ENCODE data around the gene ZFR2. TPM values are rescaled to one million over a fixed set of nuclear protein-coding genes. Genes with fewer than 3 reads are reported as not detected.
A peak's percentile ranks its signal among the peaks of the same experiment; 100 is the strongest.

ZFR2 gene
- total RNA-seq, 2 experiments from 2014 or later = 0.73 to 0.82 TPM

DNA sequence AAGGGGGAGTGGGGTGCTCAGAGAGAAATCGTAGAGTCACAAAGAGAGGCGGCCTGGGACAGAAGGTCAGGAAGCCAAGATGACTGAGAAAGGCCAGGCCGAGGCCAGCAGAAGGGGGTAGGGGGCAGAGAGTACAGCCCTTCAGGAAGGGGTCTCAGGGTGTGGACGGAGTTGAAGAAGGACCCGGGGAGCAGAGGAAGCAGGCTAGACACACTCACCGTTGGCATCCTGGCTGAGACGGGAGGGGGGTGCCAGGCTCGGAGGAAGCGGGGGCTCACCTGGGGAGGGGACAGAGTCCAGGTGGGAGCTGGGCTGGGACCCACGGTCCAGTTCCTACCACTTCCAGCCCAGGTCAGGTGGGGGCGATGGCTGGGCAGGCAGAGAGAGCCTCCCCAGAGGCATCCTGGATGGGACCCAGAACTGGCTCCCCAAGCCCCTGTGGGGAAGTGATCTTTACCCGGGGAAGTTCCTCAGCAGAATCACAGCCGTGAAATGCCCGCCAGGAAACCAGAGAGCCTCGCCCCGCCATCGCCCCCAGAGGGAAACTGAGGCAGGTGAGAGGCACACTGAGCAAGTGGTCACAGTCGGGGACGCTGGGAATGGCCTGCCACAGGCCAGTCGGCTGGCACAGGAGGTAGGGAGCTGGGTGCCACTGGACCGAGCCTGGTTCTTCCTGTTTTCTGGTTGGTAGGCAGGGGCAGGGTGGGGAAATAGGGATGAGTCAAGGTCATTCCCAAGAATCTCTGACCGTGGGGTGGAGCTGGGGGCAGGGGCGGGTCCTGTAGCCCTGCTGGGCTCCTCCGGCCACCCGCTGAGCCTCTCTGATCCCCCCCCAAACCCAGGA is 84.0 kb downstream of the ZFR2 start:
- Histone ChIP-seq H3K4me3 (ENCODE audit: low read length) (peak overlapping the region; percentile 57), H3K27me3 (ENCODE audit: control insufficient read depth in 1 of 2, insufficient read depth in 2 of 2, low read length in 2 of 2) (no peaks in the 10 kb centered on the region), H3K4me1 (ENCODE audit: insufficient read depth, low read length) (peaks cover 21% of the 10 kb centered on the region), H3K36me3 (ENCODE audit: insufficient read depth, low read length) (peaks cover 4% of the 10 kb centered on the region), H3K9me3 (ENCODE audit: control insufficient read depth in 1 of 2, insufficient read depth in 1 of 2, low read length in 2 of 2) (peaks cover 17 to 36% of the 10 kb centered on the region in 2 experiments), H3K27ac (ENCODE audit: low read depth in 1 of 2, low read length in 2 of 2) (no peak overlapping the region)
- intact Hi-C loops (cut with DNase I, micrococcal nuclease) = loop anchor here in 1 of 2 experiments (5.0 kb wide), 1 partner anchor 37 kb away; no protein-coding TSS in a partner anchor
- H3K4me1 Mint-ChIP-seq (ENCODE audit: low read depth) = peaks cover 8% of the 10 kb centered on the region
- ChIA-PET CTCF (no interaction called here), POLR2A (interaction anchor here (1.1 kb wide), 2 partner anchors 22 to 27 kb away, joined by 3 to 4 read pairs; partner anchors contain the start of gene MRPL54)
- H3K4me3 Mint-ChIP-seq = peak overlapping the region; percentile 86
- peaks cover 19% of the 10 kb centered on the region for H3K36me3 Mint-ChIP-seq (ENCODE audit: low read depth)
- H3K27me3 Mint-ChIP-seq = no peaks in the 10 kb centered on the region
- peaks cover 4% of the 10 kb centered on the region for H3K9me3 Mint-ChIP-seq
- TF ChIP-seq, protein P1, sequence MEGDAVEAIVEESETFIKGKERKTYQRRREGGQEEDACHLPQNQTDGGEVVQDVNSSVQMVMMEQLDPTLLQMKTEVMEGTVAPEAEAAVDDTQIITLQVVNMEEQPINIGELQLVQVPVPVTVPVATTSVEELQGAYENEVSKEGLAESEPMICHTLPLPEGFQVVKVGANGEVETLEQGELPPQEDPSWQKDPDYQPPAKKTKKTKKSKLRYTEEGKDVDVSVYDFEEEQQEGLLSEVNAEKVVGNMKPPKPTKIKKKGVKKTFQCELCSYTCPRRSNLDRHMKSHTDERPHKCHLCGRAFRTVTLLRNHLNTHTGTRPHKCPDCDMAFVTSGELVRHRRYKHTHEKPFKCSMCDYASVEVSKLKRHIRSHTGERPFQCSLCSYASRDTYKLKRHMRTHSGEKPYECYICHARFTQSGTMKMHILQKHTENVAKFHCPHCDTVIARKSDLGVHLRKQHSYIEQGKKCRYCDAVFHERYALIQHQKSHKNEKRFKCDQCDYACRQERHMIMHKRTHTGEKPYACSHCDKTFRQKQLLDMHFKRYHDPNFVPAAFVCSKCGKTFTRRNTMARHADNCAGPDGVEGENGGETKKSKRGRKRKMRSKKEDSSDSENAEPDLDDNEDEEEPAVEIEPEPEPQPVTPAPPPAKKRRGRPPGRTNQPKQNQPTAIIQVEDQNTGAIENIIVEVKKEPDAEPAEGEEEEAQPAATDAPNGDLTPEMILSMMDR (IDR thresholded peaks at IDR 0.05) = no peak
- ATAC-seq (ENCODE audit: poor library complexity) (no peak), DNase-seq (peak in 1 of 14 experiments; percentile 18)
- no peak overlapping the region for H3K27ac Mint-ChIP-seq

DNA sequence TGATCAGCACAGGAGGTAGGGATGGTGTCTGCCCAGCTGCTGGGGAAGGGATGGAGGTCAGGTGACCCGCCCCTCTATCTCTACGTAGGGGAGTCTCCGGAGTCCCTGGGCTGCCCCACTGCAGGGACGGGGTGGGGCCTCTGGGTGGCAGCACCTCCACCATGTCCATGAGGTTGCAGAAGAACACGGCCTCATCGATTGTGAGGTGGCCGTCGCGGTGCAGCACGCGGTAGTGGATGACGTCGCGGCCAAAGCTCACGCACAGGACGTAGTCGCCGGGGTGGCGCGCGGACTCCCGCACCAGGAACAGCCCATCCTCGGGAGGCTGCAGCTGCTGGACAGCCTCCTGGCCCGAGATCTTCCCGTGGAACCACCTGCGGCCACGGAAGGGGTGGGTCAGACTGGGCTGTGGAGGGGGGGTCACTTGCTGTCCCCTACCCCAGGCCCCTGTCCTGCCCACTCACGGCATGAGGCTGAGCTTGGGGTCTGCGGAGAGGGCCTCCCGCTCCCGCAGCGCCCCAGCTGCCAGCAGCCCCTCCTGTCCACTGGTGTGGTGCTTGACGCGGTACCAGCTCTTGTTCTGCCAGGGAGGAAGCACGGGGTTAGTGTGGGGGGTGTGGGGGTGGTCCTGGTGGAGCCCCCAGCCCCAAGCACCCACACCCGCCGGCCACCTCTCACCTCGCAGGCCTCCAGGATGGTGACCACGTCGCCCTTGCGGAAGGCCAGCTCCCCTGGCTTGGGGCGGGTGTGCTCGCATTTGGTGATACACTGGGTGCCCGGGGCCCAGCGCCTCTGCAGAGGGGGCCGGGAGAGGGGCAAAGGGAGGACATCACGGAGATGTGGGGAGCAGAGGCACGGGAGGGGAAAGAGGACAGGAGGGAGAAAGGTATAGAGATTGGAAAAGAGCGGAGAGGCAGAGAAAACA is 84.9 kb downstream of the ZFR2 start:
- H3K4me1 Mint-ChIP-seq (ENCODE audit: low read depth) = peaks cover 8% of the 10 kb centered on the region
- H3K4me3 ChIP-seq (ENCODE audit: low read length) = no peak overlapping the region
- H3K27me3 Mint-ChIP-seq = no peaks in the 10 kb centered on the region
- H3K4me1 ChIP-seq (ENCODE audit: insufficient read depth, low read length) = peaks cover 18% of the 10 kb centered on the region
- H3K36me3 ChIP-seq (ENCODE audit: insufficient read depth, low read length) = peaks cover 4% of the 10 kb centered on the region
- peak in 7 of 14 experiments; percentile 18 to 67 (median 36) for DNase-seq
- peak; percentile 68 for ATAC-seq (ENCODE audit: poor library complexity)
- ChIA-PET CTCF (interaction anchor here (1.0 kb wide), 1 partner anchor 38 kb away, joined by 5 read pairs; no protein-coding TSS in a partner anchor), POLR2A (interaction anchor here (1.6 kb wide), 1 partner anchor 21 kb away, joined by 4 read pairs; the partner anchor contains the start of gene MRPL54)
- H3K9me3 ChIP-seq (ENCODE audit: control insufficient read depth in 1 of 2, insufficient read depth in 1 of 2, low read length in 2 of 2) = peaks cover 17 to 36% of the 10 kb centered on the region in 2 experiments
- H3K36me3 Mint-ChIP-seq (ENCODE audit: low read depth) = peaks cover 19% of the 10 kb centered on the region
- H3K27me3 ChIP-seq (ENCODE audit: control insufficient read depth in 1 of 2, insufficient read depth in 2 of 2, low read length in 2 of 2) = no peaks in the 10 kb centered on the region
- H3K4me3 Mint-ChIP-seq = peak overlapping the region; percentile 86
- peaks cover 4% of the 10 kb centered on the region for H3K9me3 Mint-ChIP-seq
- intact Hi-C loops (cut with DNase I, micrococcal nuclease) = loop anchor here (1.0 to 5.0 kb wide), 2 partner anchors 38 kb away; no protein-coding TSS in a partner anchor
- TF ChIP-seq, protein P1 (IDR thresholded peaks at IDR 0.05) = peak; percentile 12
- H3K27ac ChIP-seq (ENCODE audit: low read depth in 1 of 2, low read length in 2 of 2) = no peak overlapping the region
- no peak overlapping the region for H3K27ac Mint-ChIP-seq

DNA sequence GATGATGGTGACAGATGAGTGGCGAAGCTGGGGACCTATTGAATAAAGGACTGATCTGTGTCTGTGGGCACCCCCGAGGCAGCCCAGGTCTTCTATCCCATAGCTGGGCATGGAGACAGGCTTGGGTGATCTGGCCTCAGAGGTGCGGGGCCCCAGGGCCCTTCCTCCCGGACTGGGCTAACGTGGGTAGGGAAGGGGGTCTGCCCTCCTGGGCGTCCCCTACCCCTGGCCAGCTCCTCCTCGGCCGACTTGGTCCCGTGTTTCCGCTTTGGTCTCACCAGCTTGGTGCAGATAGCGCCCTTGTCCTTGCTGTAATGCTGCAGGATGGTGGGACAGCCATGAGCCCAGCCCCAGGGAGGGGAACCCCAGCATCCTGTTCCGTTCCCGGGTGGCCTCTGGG is 85.9 kb downstream of the ZFR2 start:
- H3K27ac Mint-ChIP-seq = no peak overlapping the region
- TF ChIP-seq, protein P1 (IDR thresholded peaks at IDR 0.05) = no peak
- H3K27ac ChIP-seq (ENCODE audit: low read depth in 1 of 2, low read length in 2 of 2) = no peak overlapping the region
- peaks cover 19% of the 10 kb centered on the region for H3K36me3 Mint-ChIP-seq (ENCODE audit: low read depth)
- no peak for ATAC-seq (ENCODE audit: poor library complexity)
- ChIA-PET POLR2A (interaction anchor here (1.6 kb wide), 1 partner anchor 20 kb away, joined by 4 read pairs; the partner anchor contains the start of gene MRPL54), CTCF (interaction anchor here (1.0 kb wide), 1 partner anchor 39 kb away, joined by 5 read pairs; no protein-coding TSS in a partner anchor)
- H3K9me3 ChIP-seq (ENCODE audit: control insufficient read depth in 1 of 2, insufficient read depth in 1 of 2, low read length in 2 of 2) = peaks cover 17 to 36% of the 10 kb centered on the region in 2 experiments
- peaks cover 8% of the 10 kb centered on the region for H3K4me1 Mint-ChIP-seq (ENCODE audit: low read depth)
- no peak for DNase-seq
- H3K27me3 Mint-ChIP-seq = no peaks in the 10 kb centered on the region
- peaks cover 18% of the 10 kb centered on the region for H3K4me1 ChIP-seq (ENCODE audit: insufficient read depth, low read length)
- no peaks in the 10 kb centered on the region for H3K27me3 ChIP-seq (ENCODE audit: control insufficient read depth in 1 of 2, insufficient read depth in 2 of 2, low read length in 2 of 2)
- intact Hi-C loops (cut with DNase I, micrococcal nuclease) = loop anchor here (1.0 to 5.0 kb wide), 2 partner anchors 39 kb away; no protein-coding TSS in a partner anchor
- H3K36me3 ChIP-seq (ENCODE audit: insufficient read depth, low read length) = peaks cover 4% of the 10 kb centered on the region
- H3K9me3 Mint-ChIP-seq = peaks cover 4% of the 10 kb centered on the region
- no peak overlapping the region for H3K4me3 ChIP-seq (ENCODE audit: low read length)
- no peak overlapping the region for H3K4me3 Mint-ChIP-seq
